Measurements from ENCODE around the gene SLC51B.

The SLC51B gene

DNA sequence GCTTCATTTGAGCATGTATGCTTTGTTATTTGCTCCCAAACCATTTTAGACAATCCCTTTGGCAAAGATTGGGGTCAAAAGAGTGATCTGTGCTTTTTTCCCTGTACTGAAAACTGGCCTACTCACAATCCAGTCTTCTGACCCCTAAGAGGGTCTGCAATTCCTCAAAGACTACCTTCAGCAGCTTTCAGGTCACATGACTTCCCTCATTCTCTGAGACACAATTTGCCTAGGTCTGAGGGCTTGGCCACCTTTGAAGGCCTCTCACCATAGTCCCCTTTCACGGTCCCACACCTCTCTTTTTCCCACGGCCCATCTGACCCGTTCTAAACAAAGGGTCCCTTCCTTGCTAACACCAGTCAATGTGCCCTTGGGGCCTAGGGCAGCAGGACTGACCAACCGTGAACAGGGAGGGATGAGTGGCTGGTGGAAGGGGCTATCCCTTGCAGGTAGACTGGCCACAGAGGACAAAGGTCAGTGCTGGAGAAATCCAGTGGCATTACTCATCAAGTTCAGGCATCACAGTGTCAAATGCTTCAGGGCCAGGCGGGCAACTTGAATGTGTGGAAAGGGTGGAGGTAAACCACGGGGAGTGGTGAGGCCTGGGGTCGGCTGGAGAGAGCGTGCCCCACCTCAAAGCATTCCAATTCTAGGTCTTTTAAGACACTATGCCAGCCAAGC, 11.8 kb downstream of the SLC51B start:
- DNase-seq (ENCODE audit: low read depth), result no peak
- TF ChIP-seq, protein P1, sequence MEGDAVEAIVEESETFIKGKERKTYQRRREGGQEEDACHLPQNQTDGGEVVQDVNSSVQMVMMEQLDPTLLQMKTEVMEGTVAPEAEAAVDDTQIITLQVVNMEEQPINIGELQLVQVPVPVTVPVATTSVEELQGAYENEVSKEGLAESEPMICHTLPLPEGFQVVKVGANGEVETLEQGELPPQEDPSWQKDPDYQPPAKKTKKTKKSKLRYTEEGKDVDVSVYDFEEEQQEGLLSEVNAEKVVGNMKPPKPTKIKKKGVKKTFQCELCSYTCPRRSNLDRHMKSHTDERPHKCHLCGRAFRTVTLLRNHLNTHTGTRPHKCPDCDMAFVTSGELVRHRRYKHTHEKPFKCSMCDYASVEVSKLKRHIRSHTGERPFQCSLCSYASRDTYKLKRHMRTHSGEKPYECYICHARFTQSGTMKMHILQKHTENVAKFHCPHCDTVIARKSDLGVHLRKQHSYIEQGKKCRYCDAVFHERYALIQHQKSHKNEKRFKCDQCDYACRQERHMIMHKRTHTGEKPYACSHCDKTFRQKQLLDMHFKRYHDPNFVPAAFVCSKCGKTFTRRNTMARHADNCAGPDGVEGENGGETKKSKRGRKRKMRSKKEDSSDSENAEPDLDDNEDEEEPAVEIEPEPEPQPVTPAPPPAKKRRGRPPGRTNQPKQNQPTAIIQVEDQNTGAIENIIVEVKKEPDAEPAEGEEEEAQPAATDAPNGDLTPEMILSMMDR (IDR thresholded peaks at IDR 0.05; ENCODE audit: control insufficient read depth, insufficient read depth, low read depth, low read length, missing control alignments), result no peak
- H3K4me3 ChIP-seq (ENCODE audit: control insufficient read depth, low read depth, low read length), result no peak overlapping the region

DNA sequence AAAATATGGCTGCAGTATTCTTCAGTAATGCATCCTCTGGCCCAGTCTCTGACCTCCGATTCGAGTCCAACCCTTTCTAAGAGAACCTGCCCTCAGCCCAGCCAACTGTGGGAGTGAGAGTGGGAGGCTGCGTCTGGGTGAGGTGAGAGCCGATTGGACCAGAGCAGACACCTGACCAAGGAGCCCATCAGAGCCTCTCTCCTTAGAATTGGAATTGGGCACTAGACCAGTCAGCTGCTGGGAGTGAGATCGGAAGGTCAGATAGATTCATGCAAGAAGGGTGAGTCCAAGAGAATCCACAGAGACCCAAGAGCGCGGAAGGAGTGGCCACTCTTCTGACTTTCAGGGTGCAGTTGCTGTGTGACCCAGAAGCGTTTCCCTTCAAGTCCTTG, 12.4 kb downstream of the SLC51B start:
- DNase-seq (ENCODE audit: low read depth), result no peak
- no peak overlapping the region for H3K4me3 ChIP-seq (ENCODE audit: control insufficient read depth, low read depth, low read length)

DNA sequence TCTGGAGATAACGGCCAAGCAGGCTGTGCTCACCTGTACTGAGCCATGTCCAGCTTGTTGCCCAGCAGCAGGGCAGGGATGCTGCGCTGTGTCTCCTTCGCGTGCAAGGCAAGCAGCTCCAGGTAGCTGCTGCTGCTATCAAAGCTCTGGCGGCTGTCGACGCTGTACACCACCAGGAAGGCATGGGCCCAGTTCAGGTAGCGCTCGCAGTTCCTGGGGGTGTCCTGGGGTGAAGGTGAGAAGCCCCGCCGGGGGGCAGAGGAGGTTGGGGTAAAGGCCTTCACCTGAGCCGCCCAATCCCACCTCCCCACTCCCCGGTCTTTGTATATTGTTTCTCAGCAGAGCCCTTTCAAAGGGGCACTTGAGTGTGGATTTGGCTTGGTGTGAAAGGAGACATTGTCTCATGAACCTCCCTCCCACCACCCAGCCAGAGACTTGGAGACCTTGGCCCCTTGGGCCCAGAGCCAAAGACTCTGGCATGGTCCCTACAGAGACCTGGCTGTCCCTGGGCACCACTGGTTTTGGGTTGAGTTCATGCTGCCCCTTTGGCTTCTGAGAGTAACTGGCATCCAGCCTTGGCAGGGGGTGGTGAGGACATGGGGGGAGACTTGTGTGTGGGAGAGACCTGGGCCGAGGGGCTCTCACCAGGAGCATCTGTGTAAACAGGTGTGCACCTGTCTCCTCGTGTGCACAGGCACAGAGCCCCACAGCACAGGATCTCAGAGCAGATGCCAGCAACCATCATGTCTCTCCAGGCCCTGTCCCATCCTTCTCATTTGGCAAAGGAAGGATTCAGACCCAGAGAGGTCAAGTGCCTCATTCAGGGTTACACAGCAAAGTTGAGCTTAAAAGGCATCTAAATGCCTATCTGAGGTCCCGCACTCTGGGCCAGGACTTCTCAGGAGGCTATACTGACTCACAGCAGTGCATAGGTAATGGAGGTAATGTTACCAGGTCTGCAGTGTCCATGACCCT, 13.5 kb downstream of the SLC51B start:
- no peak overlapping the region for H3K4me3 ChIP-seq (ENCODE audit: control insufficient read depth, low read depth, low read length)
- DNase-seq (ENCODE audit: low read depth), result no peak
- TF ChIP-seq, protein P1 (IDR thresholded peaks at IDR 0.05; ENCODE audit: control insufficient read depth, insufficient read depth, low read depth, low read length, missing control alignments), result no peak

More for the DNA sequence above, 12.4 kb downstream of the SLC51B start:
- TF ChIP-seq, protein P1 (IDR thresholded peaks at IDR 0.05; ENCODE audit: control insufficient read depth, insufficient read depth, low read depth, low read length, missing control alignments), result no peak

DNA sequence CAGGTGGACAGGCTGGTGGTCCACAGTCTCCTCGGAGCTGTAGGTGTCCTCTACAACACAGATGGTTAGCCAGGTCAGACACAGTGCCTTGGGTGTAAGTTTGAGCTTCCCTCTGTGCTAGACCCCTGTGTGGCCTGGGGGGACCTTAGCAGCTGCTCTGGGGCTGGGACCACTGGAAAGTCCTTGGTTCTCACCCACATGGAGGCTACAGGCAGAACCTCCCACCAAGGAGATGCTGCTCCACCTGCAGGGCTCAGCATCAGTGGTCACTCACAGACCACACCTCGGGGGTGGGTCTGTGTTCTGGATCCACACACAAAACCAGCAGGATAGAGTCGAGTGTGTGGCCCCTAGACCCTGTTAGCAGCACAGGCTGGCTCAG, 14.2 kb downstream of the SLC51B start:
- DNase-seq (ENCODE audit: low read depth), result no peak
- TF ChIP-seq, protein P1 (IDR thresholded peaks at IDR 0.05; ENCODE audit: control insufficient read depth, insufficient read depth, low read depth, low read length, missing control alignments), result no peak
- no peak overlapping the region for H3K4me3 ChIP-seq (ENCODE audit: control insufficient read depth, low read depth, low read length)

DNA sequence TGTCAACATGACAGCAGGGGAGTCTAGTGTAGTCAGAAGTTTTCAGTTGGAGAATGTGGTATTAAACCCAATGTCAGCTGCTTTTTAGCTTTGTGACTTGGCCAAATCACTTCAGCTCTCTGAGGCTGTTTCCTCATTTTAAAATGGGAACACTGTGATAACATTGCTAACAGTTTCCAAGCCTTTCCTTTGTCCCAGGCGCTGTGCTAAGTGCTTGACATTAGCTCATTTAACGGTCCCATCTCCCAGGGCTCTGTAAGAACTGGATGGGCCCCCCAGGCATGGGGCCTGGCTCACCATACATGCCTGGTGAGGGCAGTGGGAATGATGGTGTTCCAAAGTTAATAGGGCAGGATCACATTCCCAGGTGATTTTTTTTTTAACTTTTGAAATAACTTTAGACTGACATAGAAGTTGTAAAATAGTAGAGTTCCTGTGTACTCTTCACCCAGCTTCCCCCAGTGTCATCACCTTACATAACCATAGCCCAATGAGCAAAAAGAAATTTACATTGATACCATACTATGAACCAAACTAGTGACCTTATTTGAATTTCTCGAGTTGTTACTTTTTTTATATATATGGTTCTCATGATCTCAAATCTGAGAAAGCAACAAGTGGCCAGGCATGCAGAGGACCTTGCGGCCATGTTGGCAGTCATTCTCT, 14.9 kb downstream of the SLC51B start:
- H3K4me3 ChIP-seq (ENCODE audit: control insufficient read depth, low read depth, low read length), result no peak overlapping the region
- DNase-seq (ENCODE audit: low read depth), result no peak
- TF ChIP-seq, protein P1 (IDR thresholded peaks at IDR 0.05; ENCODE audit: control insufficient read depth, insufficient read depth, low read depth, low read length, missing control alignments), result no peak

DNA sequence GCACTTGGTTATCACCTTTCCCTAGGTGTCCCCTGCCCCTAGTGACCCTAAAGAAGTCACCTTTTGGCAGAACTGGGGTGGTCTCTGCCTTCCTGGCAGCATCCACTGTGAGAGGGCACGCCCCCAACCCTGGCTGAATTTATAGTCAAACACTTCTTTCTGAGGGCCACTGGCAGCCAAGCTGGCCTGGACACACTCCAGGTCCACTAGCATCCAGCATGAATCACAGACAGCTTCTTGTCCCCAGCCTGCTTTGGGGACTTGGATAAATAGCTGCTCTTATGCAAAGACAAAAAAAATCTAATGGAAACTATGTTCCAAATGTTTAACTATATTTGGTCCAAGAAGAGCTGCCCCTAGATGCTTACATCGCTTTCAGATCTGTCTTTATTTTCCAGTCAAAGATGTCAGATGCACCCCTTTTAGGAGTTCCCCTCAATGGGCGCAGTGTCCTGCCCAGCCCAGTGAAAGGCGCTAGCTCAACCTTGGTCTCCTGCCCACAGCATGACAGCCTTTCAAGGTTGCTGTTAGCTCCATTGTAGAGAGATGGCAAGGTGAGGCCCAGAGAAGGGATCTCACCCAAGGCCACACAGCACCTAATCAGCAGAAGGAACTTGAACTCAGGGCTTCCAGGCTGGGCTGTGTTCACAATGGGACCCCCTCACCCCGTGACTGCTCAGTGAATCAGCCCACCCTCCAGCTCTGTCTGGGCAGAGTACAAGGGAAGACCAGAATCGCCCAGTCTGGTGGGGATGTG, 15.6 kb downstream of the SLC51B start:
- TF ChIP-seq, protein P1 (IDR thresholded peaks at IDR 0.05; ENCODE audit: control insufficient read depth, insufficient read depth, low read depth, low read length, missing control alignments), result no peak
- H3K4me3 ChIP-seq (ENCODE audit: control insufficient read depth, low read depth, low read length), result no peak overlapping the region
- DNase-seq (ENCODE audit: low read depth), result no peak
